NOMO-1 treated with dmso at 0.1 percent for 144 hours (cell line): ENCODE data around the gene CEP128.

Source experiments
- DNase-seq: peaks from one replicate; lab custom pipeline; 2025; ENCODE audit not compliant: unreplicated experiment; lab: John Stamatoyannopoulos, UW

Gene CEP128

GRCh38 chr14:80496090-80496489, 445.4 kb downstream of the CEP128 start:
- no peak for DNase-seq

GRCh38 chr14:80494769-80495168, 446.8 kb downstream of the CEP128 start:
- DNase-seq: no peak

- DNase-seq: no peak
Observed at GRCh38 chr14:80493620-80494019, 447.9 kb downstream of the CEP128 start.

GRCh38 chr14:80491650-80492049, 449.9 kb downstream of the CEP128 start:
- DNase-seq: no peak

- DNase-seq: no peak
Observed at GRCh38 chr14:80491131-80491530, 450.4 kb downstream of the CEP128 start.

GRCh38 chr14:80489513-80489912, 452.0 kb downstream of the CEP128 start:
- DNase-seq: no peak

- no peak for DNase-seq
Observed at GRCh38 chr14:80485764-80486163, 455.8 kb downstream of the CEP128 start.

GRCh38 chr14:80483331-80483730, 458.2 kb downstream of the CEP128 start:
- no peak for DNase-seq

GRCh38 chr14:80477388-80478160, 464.0 kb downstream of the CEP128 start:
- no peak for DNase-seq

GRCh38 chr14:80475074-80475473, 466.5 kb downstream of the CEP128 start:
- no peak for DNase-seq

GRCh38 chr14:80468331-80469122, 473.0 kb downstream of the CEP128 start:
- no peak for DNase-seq

- DNase-seq: no peak
Observed at GRCh38 chr14:80465546-80466220, 475.9 kb downstream of the CEP128 start.

- DNase-seq: no peak
Observed at GRCh38 chr14:80464531-80465149, 476.9 kb downstream of the CEP128 start.

- DNase-seq: no peak
Observed at GRCh38 chr14:80456209-80456608, 485.3 kb downstream of the CEP128 start.

GRCh38 chr14:80455031-80455430, 486.5 kb downstream of the CEP128 start:
- DNase-seq: no peak

GRCh38 chr14:80448267-80448666, 493.3 kb downstream of the CEP128 start:
- no peak for DNase-seq

- no peak for DNase-seq
Observed at GRCh38 chr14:80447392-80447791, 494.1 kb downstream of the CEP128 start.
